Measurements from ENCODE around the gene RRN3.
"Not testable (repeated sequence)": the region's sequence is repeated elsewhere in the genome, so short reads cannot be mapped to it uniquely, and the experiment has no call there.

- TF ChIP-seq CTCF (IDR thresholded peaks at IDR 0.05; ENCODE audit: borderline replicate concordance, extremely low read depth, low read length, poor library complexity, severe bottlenecking); EZH2 (IDR thresholded peaks at IDR 0.05; ENCODE audit: borderline replicate concordance, low read depth, low read length, severe bottlenecking): not testable (repeated sequence)
Observed at GRCh38 chr16:15071916-15072769, 21.9 kb downstream of the RRN3 start.
